Measurements from ENCODE around the gene MAN2B2.

GRCh38 chr4:6556263-6556662 is 18.7 kb upstream of the MAN2B2 start:
- TF ChIP-seq CTCF (IDR thresholded peaks at IDR 0.05 in 4 of 5, conservative IDR thresholded peaks at IDR 0.05 in 1 of 5) (no peak), POLR2A (IDR thresholded peaks at IDR 0.05) (no peak)
